Central memory CD4-positive, alpha-beta T cell (primary cell): Measurements from ENCODE around the gene VPS37D.
A peak's percentile ranks its signal among the peaks of the same experiment; 100 is the strongest.
"Not testable (repeated sequence)": the region's sequence is repeated elsewhere in the genome, so short reads cannot be mapped to it uniquely, and the experiment has no call there.

Experiments
- DNase-seq: peaks from one replicate; pipeline ENCODE4 v3.0.0; 2022

The VPS37D gene

GRCh38 chr7:73706126-73707044 is 38.8 kb downstream of the VPS37D start:
- no peak for DNase-seq

GRCh38 chr7:73707045-73707631 is 39.5 kb downstream of the VPS37D start:
- DNase-seq: no peak

- DNase-seq: no peak
These were observed 41.4 kb downstream of the VPS37D start for GRCh38 chr7:73708961-73709549.

- DNase-seq: no peak
These were observed 45.1 kb downstream of the VPS37D start for GRCh38 chr7:73712773-73713172.

GRCh38 chr7:73713319-73713718 is 45.7 kb downstream of the VPS37D start:
- not testable (repeated sequence) for DNase-seq

- DNase-seq: no peak
These were observed 48.2 kb downstream of the VPS37D start for GRCh38 chr7:73715648-73716317.

- no peak for DNase-seq
These were observed 48.8 kb downstream of the VPS37D start for GRCh38 chr7:73716318-73716890.

- no peak for DNase-seq
These were observed 49.6 kb downstream of the VPS37D start for GRCh38 chr7:73717025-73717807.

- DNase-seq: peak; percentile 73
These were observed 50.4 kb downstream of the VPS37D start for GRCh38 chr7:73717991-73718405.

GRCh38 chr7:73718438-73718881 is 50.8 kb downstream of the VPS37D start:
- DNase-seq: peak; percentile 18

GRCh38 chr7:73718905-73719805 is 51.5 kb downstream of the VPS37D start, which contains the start of gene STX1A:
STX1A (minus strand) TSS chr7:73719669; CDS start chr7:73719631, 38 bp downstream.
- peak; percentile 72 for DNase-seq

GRCh38 chr7:73719806-73720169 is 52.2 kb downstream of the VPS37D start:
- DNase-seq: no peak

- DNase-seq: not testable (repeated sequence)
These were observed 52.8 kb downstream of the VPS37D start for GRCh38 chr7:73720443-73720842.

GRCh38 chr7:73721377-73721817 is 53.8 kb downstream of the VPS37D start:
- no peak for DNase-seq
